A673 (cell line): Measurements from ENCODE around the gene MLANA.

ENCODE experiments used
- EZH2 ChIP-seq: fragments of 200-600 bp; sonication (generic); IDR thresholded peaks from 2 replicates; pipeline ENCODE4 v1.6.1; 2017; ENCODE audit warnings: borderline replicate concordance, low read depth, mild to moderate bottlenecking, mixed read lengths, antibody characterized with exemption, low read length; ENCODE audit not compliant: poor library complexity, severe bottlenecking
- TF ChIP-seq, protein P1 (sequence below): fragments of 300-800, 200-600 bp; sonication (generic); conservative IDR thresholded peaks from 2 replicates; pipeline ENCODE4 v1.5.1; 2017; ENCODE audit warnings: low read depth, mild to moderate bottlenecking, antibody characterized with exemption, low read length, moderate library complexity, mixed read lengths

DNA sequence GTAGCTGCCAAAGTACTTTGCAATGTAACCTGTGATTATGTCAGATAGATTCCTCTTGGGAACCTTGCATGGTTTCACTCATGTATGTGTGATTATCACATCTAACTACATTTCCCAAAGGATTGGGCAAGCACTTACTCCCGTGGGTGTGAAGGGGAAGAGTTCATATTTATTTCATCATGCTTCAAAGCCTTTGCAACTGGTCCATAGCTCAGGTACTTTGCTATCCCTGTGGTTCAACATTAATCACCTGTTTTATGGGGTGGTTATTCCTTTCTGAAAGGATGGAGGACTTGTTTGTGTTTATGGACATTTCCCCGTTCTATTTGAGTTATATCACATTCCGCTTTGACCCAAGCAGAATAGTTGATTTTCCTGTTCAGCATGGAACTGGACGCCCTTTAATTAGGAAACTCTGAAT, 44.2 kb upstream of the MLANA start:
- TF ChIP-seq, protein P1, sequence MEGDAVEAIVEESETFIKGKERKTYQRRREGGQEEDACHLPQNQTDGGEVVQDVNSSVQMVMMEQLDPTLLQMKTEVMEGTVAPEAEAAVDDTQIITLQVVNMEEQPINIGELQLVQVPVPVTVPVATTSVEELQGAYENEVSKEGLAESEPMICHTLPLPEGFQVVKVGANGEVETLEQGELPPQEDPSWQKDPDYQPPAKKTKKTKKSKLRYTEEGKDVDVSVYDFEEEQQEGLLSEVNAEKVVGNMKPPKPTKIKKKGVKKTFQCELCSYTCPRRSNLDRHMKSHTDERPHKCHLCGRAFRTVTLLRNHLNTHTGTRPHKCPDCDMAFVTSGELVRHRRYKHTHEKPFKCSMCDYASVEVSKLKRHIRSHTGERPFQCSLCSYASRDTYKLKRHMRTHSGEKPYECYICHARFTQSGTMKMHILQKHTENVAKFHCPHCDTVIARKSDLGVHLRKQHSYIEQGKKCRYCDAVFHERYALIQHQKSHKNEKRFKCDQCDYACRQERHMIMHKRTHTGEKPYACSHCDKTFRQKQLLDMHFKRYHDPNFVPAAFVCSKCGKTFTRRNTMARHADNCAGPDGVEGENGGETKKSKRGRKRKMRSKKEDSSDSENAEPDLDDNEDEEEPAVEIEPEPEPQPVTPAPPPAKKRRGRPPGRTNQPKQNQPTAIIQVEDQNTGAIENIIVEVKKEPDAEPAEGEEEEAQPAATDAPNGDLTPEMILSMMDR: no peak
- no peak for TF ChIP-seq EZH2
